Suprapubic skin (tissue), 4 donors: ENCODE data around the gene ELMO1. TPM values are rescaled to one million over a fixed set of nuclear protein-coding genes. Genes with fewer than 3 reads are reported as not detected.

ENCODE experiments used
- DNase-seq, 2 donors: peaks; one replicate each; pipeline ENCODE4 v3.0.0-alpha.2; 2019; ENCODE audit warnings: low spot score in 2 of 2
- H3K27ac ChIP-seq: fragments of 200-600 bp; sonication (generic); one replicate; pipeline ENCODE4 v1.5.1; 2019
- H3K27me3 ChIP-seq: fragments of 200-600 bp; sonication (generic); one replicate; pipeline ENCODE4 v1.5.1; 2019
- H3K36me3 ChIP-seq: fragments of 200-600 bp; sonication (generic); one replicate; pipeline ENCODE4 v1.5.1; 2019
- H3K4me1 ChIP-seq: fragments of 200-600 bp; sonication (generic); one replicate; pipeline ENCODE4 v1.5.1; 2019
- H3K4me3 ChIP-seq: fragments of 200-600 bp; sonication (generic); one replicate; pipeline ENCODE4 v1.5.1; 2019; ENCODE audit warnings: mild to moderate bottlenecking
- H3K9me3 ChIP-seq: fragments of 200-600 bp; sonication (generic); one replicate; pipeline ENCODE4 v1.5.1; 2019
- CTCF ChIP-seq, 2 donors: fragments of 200-600 bp in 1 of 2; fragments of 450-650 bp in 1 of 2; sonication (generic) in 1 of 2; IDR thresholded peaks; one replicate each; pipeline ENCODE4 v1.5.1; 2016 to 2019; ENCODE audit warnings: antibody characterized with exemption in 2 of 2, mild to moderate bottlenecking in 1 of 2, moderate library complexity in 1 of 2
- EP300 ChIP-seq: sonication (generic); formaldehyde crosslinking; IDR thresholded peaks from one replicate; pipeline ENCODE4 v1.6.1; 2017; ENCODE audit warnings: antibody characterized with exemption
- POLR2A ChIP-seq, 2 donors: fragments of 450-650 bp; IDR thresholded peaks; one replicate each; pipeline ENCODE4 v1.6.1; 2017; ENCODE audit warnings: antibody characterized with exemption in 2 of 2, mild to moderate bottlenecking in 2 of 2, moderate library complexity in 2 of 2
- POLR2AphosphoS5 ChIP-seq, 3 donors: sonication (generic); formaldehyde crosslinking; IDR thresholded peaks; one replicate each; pipeline ENCODE4 v1.6.1; 2017; ENCODE audit warnings: antibody characterized with exemption in 3 of 3
- WGBS: methylation state at CpG from one replicate; pipeline ENCODE4 v1.1.5; 2018; 5-methylcytosine and 5-hydroxymethylcytosine counted together
- total RNA-seq, 4 donors: library from RNA; depleted of rRNA; stranded (reverse); fragments of >200 nt; gene quantifications; one replicate each; pipeline ENCODE4 v1.1.0, GENCODE V29; 2016

ELMO1 gene
- total RNA-seq, 4 donors from 2014 or later = 9.8 to 49.6 (median 22.2) TPM

GRCh38 chr7:37193775-37194135 lies 254.9 kb downstream of the ELMO1 start:
- WGBS = 94% methylated on average over 2 of the region's 2 CpGs
- TF ChIP-seq POLR2A (IDR thresholded peaks at IDR 0.05) = no peak
- TF ChIP-seq EP300 = no peak
- TF ChIP-seq CTCF (IDR thresholded peaks at IDR 0.05) = no peak
- TF ChIP-seq POLR2AphosphoS5 (IDR thresholded peaks at IDR 0.05) = no peak
- Histone ChIP-seq H3K4me1 (peaks cover 7% of the 10 kb centered on the region), H3K27ac (no peak overlapping the region), H3K36me3 (no peaks in the 10 kb centered on the region), H3K9me3 (no peaks in the 10 kb centered on the region), H3K4me3 (no peak overlapping the region), H3K27me3 (no peaks in the 10 kb centered on the region)
- no peak for DNase-seq

GRCh38 chr7:37193087-37193774 lies 255.4 kb downstream of the ELMO1 start:
- Histone ChIP-seq H3K4me3 (no peak overlapping the region), H3K4me1 (peaks cover 2% of the 10 kb centered on the region), H3K9me3 (no peaks in the 10 kb centered on the region), H3K27me3 (no peaks in the 10 kb centered on the region), H3K36me3 (no peaks in the 10 kb centered on the region), H3K27ac (no peak overlapping the region)
- TF ChIP-seq EP300 (no peak), POLR2A (IDR thresholded peaks at IDR 0.05) (no peak), POLR2AphosphoS5 (IDR thresholded peaks at IDR 0.05) (no peak), CTCF (IDR thresholded peaks at IDR 0.05) (no peak)
- WGBS = 89% methylated on average over 14 of the region's 16 CpGs
- no peak for DNase-seq

GRCh38 chr7:37191797-37192196 lies 256.9 kb downstream of the ELMO1 start:
- DNase-seq = no peak
- Histone ChIP-seq H3K4me1 (no peaks in the 10 kb centered on the region), H3K27me3 (no peaks in the 10 kb centered on the region), H3K4me3 (no peak overlapping the region), H3K36me3 (no peaks in the 10 kb centered on the region), H3K9me3 (no peaks in the 10 kb centered on the region), H3K27ac (no peak overlapping the region)
- WGBS = 93% methylated on average over 6 of the region's 6 CpGs
- TF ChIP-seq POLR2A (IDR thresholded peaks at IDR 0.05) (no peak), EP300 (no peak), CTCF (IDR thresholded peaks at IDR 0.05) (no peak), POLR2AphosphoS5 (IDR thresholded peaks at IDR 0.05) (no peak)

- peaks cover 1% of the 10 kb centered on the region for H3K4me1 ChIP-seq
- no peak overlapping the region for H3K27ac ChIP-seq
- TF ChIP-seq POLR2AphosphoS5 (IDR thresholded peaks at IDR 0.05) (no peak), CTCF (IDR thresholded peaks at IDR 0.05) (no peak), EP300 (no peak), POLR2A (IDR thresholded peaks at IDR 0.05) (no peak)
- H3K36me3 ChIP-seq = no peaks in the 10 kb centered on the region
- H3K4me3 ChIP-seq = no peak overlapping the region
- no peak for DNase-seq
- H3K27me3 ChIP-seq = no peaks in the 10 kb centered on the region
- no peaks in the 10 kb centered on the region for H3K9me3 ChIP-seq
- WGBS = 49% methylated on average over 2 of the region's 2 CpGs
Measured at GRCh38 chr7:37187179-37187578, 261.5 kb downstream of the ELMO1 start.

- no peak for TF ChIP-seq CTCF (IDR thresholded peaks at IDR 0.05)
- TF ChIP-seq POLR2A (IDR thresholded peaks at IDR 0.05) = no peak
- no peak for TF ChIP-seq POLR2AphosphoS5 (IDR thresholded peaks at IDR 0.05)
- TF ChIP-seq EP300 = no peak
- H3K9me3 ChIP-seq = no peaks in the 10 kb centered on the region
- WGBS = 97% methylated on average over 1 of the region's 1 CpG
Measured at GRCh38 chr7:37186753-37187152, 261.9 kb downstream of the ELMO1 start.

More at GRCh38 chr7:37186753-37187152, 261.9 kb downstream of the ELMO1 start:
- Histone ChIP-seq H3K36me3 (no peaks in the 10 kb centered on the region), H3K4me1 (peaks cover 6% of the 10 kb centered on the region), H3K27me3 (no peaks in the 10 kb centered on the region), H3K27ac (no peak overlapping the region), H3K4me3 (no peak overlapping the region)
- no peak for DNase-seq
